NCI-H2081 (cell line): Measurements from ENCODE around the gene PCNX3.

Experiments
- DNase-seq, 2 experiments: peaks; one replicate each; lab custom pipeline; 2025; lab: John Stamatoyannopoulos, UW

PCNX3 gene

GRCh38 chr11:65639623-65640482, 24.3 kb downstream of the PCNX3 start:
- no peak for DNase-seq

GRCh38 chr11:65640483-65641296, 25.1 kb downstream of the PCNX3 start:
- no peak for DNase-seq

DNA sequence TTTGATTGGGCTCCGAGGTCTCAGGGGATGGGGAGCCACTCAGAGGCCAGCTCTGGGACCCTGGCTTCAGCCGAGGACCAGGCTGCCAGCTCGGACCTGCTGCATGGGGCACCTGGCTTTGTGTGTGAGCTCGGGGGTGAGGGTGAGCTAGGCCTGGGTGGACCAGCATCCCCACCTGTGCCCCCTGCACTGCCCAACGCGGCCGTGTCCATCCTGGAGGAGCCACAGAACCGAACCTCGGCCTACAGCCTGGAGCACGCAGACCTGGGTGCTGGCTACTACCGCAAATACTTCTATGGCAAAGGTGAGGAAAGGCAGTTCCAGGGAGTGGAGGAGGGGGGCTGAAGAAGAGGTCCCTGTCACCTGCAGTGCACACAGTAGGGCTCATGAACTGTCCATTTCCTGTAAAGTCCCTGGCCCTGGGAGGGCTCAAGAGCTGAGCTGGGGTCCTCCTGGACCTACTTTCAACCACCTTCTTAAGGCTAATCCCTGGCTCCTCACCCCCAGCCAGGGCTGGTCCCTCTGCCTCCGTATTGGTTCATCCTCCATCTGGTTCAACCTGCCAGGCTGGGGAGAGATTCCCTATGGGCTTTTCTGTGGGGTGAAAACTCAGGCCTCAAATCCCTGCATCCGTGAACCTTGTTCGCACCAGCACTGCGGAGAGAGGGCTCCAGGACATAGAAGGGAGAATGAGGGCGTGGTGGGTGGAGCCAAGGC, 25.9 kb downstream of the PCNX3 start:
- DNase-seq, result no peak

- no peak for DNase-seq
Measured at GRCh38 chr11:65642014-65642671, 26.6 kb downstream of the PCNX3 start.

DNA sequence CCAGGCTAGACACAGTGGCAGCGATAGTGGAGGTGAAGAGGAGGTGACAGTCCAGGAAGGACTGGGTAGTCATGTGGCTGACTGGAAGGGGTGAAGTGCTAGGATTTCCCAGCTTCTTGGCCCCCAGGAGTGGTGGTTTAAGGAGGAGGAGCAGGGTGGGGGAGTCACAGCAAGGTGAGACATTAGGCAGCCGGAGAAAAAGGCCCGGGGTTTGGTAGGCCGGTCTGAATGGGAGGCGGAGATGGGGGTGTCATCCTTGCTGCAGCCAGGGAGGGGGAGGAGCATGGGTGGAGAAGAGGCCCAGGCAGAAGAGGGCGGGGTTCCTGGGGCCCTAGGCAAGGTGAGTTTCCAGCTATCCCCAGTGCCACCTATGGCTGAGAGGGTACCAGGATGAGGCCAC, 28.4 kb downstream of the PCNX3 start:
- no peak for DNase-seq

GRCh38 chr11:65644837-65645236, 29.3 kb downstream of the PCNX3 start:
- DNase-seq, result no peak

- no peak for DNase-seq
Measured at GRCh38 chr11:65645710-65646109, 30.1 kb downstream of the PCNX3 start.

DNA sequence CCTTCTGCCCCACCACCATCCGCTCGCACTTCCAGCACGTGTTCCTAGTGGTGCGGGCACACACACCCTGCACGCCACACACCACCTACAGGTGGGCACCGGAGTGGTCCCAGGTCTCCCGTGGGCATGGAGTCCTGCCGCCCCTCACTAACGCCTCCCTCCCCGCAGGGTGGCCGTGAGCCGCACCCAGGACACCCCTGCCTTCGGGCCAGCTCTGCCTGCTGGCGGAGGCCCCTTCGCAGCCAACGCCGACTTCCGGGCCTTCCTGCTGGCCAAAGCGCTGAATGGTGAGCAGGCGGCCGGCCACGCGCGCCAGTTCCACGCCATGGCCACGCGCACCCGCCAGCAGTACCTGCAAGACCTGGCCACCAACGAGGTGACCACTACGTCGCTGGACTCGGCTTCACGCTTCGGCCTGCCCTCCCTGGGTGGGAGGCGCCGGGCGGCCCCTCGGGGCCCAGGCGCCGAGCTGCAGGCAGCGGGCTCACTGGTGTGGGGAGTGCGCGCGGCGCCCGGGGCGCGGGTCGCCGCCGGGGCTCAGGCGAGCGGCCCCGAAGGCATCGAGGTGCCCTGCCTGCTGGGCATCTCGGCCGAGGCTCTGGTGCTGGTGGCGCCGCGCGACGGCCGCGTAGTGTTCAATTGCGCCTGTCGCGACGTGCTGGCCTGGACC, 30.8 kb downstream of the PCNX3 start:
- DNase-seq, result no peak

GRCh38 chr11:65646958-65647701, 31.6 kb downstream of the PCNX3 start:
- no peak for DNase-seq

- no peak for DNase-seq
Measured at GRCh38 chr11:65648997-65649493, 33.5 kb downstream of the PCNX3 start.

GRCh38 chr11:65649656-65650546, 34.3 kb downstream of the PCNX3 start:
- no peak for DNase-seq

DNA sequence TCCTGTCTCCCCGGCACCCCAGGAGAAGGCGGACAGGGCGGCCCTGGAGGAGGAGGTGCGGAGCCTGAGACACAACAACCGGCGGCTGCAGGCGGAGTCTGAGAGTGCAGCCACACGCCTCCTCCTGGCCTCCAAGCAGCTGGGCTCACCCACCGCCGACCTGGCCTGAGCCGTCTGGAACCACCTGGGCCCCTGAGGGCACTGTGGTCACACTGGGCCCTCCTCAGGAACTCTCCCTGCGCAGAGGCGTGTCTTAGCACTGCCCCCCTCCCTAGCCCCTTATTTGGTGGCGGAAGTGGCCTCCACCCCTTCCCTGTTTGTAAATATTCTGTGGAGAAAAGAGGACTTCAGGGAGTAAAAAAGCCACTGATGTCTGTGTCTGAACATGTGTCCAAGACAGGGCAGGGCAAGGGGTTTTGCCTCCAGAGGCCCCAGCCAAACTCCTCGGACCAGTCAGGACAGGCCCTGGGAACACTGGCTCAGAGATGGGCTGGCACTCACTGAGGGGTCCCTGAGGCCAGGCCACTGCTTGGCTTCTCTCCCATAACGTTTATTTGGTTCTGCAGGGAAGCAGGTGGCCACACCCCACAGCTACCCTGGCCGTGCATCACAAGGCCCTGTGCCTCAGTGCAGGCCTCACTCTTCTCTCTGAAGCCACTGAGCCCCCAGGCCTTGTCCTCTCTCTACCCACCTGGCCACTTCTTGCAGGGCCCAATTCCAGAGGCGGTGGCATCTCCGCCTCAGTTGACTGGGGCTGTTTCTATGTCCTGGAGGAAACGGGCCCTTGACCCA, 35.2 kb downstream of the PCNX3 start:
- no peak for DNase-seq

DNA sequence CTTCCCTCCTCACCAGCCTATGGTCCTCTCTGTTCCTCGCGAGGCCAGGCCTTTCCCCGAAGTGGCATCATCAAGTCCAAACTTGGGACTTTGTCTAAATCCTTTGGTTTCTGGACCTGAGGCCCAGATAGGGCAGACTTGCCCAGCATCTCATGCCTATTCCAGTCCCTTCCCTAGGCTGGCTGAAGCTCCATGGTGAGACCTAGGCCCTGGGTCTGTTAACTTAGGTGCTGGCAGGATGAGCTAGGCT, 35.7 kb downstream of the PCNX3 start:
- no peak for DNase-seq

GRCh38 chr11:65651589-65652510, 36.3 kb downstream of the PCNX3 start:
- no peak for DNase-seq

GRCh38 chr11:65652511-65653228, 37.1 kb downstream of the PCNX3 start:
- DNase-seq, result peak; percentile 90 to 91

GRCh38 chr11:65653229-65654225, 38.0 kb downstream of the PCNX3 start:
- no peak for DNase-seq
